IMR-90 (cell line): Measurements from ENCODE around the gene PYGM. TPM values are rescaled to one million over a fixed set of nuclear protein-coding genes. Genes with fewer than 3 reads are reported as not detected.

Source experiments
- ATAC-seq: fragments of 200-7000 bp; cut with Tn5 transposase; 2 replicates; pipeline ENCODE4 v1.9.1; 2020; ENCODE audit warnings: low read depth, mild to moderate bottlenecking, moderate library complexity
- BruUV-seq: library from RNA; stranded (reverse); fragments of 400-500 nt; replicated peaks from 2 replicates; lab custom pipeline; 2021; lab: Mats Ljungman, UMichigan
- CTCF ChIA-PET: fragments of 300-600 bp; formaldehyde crosslinking; extraction: SDS; loops from one replicate; lab custom pipeline; 2021; ENCODE audit warnings: antibody characterized with exemption; lab: Yijun Ruan, JAX
- POLR2A ChIA-PET: fragments of 300-600 bp; sonication (Branson Sonifier 250); formaldehyde crosslinking; loops from one replicate; lab custom pipeline; 2022; ENCODE audit warnings: antibody characterized with exemption; ENCODE audit not compliant: unreplicated experiment; lab: Charles Lee
- DNase-seq: peaks from one replicate; pipeline ENCODE4 v3.0.0; 2013
- H2AFZ ChIP-seq: replicated peaks from 2 replicates; pipeline ENCODE3; 2013; ENCODE audit warnings: low read length, mild to moderate bottlenecking; ENCODE audit not compliant: poor library complexity
- H2AK5ac ChIP-seq: 2 replicates; pipeline ENCODE4 v1.6.1; 2013; ENCODE audit warnings: low read depth, low read length, inconsistent platforms
- H2AK9ac ChIP-seq: replicated peaks from 2 replicates; pipeline ENCODE3; 2013; ENCODE audit warnings: mild to moderate bottlenecking, low read depth, low read length, moderate library complexity; ENCODE audit not compliant: poor library complexity
- H2BK120ac ChIP-seq: 2 replicates; pipeline ENCODE4 v1.6.1; 2013; ENCODE audit warnings: low read depth, low read length, inconsistent platforms
- H2BK15ac ChIP-seq: 3 replicates; pipeline ENCODE4 v1.6.1; 2013; ENCODE audit warnings: low read depth, low read length, inconsistent platforms
- H2BK20ac ChIP-seq: 2 replicates; pipeline ENCODE4 v1.6.1; 2013; ENCODE audit warnings: low read depth, mild to moderate bottlenecking, inconsistent platforms, low read length, moderate library complexity
- H2BK5ac ChIP-seq: 2 replicates; pipeline ENCODE4 v1.6.1; 2013; ENCODE audit warnings: mild to moderate bottlenecking, low read depth, low read length, inconsistent platforms; ENCODE audit not compliant: poor library complexity, severe bottlenecking
- H3K14ac ChIP-seq: replicated peaks from 2 replicates; pipeline ENCODE4 v1.6.1; 2013; ENCODE audit warnings: low read depth, low read length, inconsistent platforms
- H3K18ac ChIP-seq: 2 replicates; pipeline ENCODE4 v1.6.1; 2013; ENCODE audit warnings: low read depth, low read length, control low read depth
- H3K23ac ChIP-seq: 2 replicates; pipeline ENCODE4 v1.6.1; 2013; ENCODE audit warnings: low read depth, low read length, inconsistent platforms
- H3K27ac ChIP-seq: 2 replicates; pipeline ENCODE4 v1.5.1; 2013; ENCODE audit warnings: mild to moderate bottlenecking, control low read depth, low read length; ENCODE audit not compliant: insufficient read depth
- H3K27me3 ChIP-seq: 2 replicates; pipeline ENCODE4 v1.6.1; 2013; ENCODE audit warnings: low read length; ENCODE audit not compliant: control insufficient read depth, insufficient read depth
- H3K36me3 ChIP-seq: 2 replicates; pipeline ENCODE4 v1.6.1; 2013; ENCODE audit warnings: low read length, mixed read lengths; ENCODE audit not compliant: control insufficient read depth, insufficient read depth
- H3K4ac ChIP-seq: 2 replicates; pipeline ENCODE4 v1.6.1; 2013; ENCODE audit warnings: low read depth, low read length, inconsistent platforms
- H3K4me1 ChIP-seq: 2 replicates; pipeline ENCODE4 v1.6.1; 2013; ENCODE audit warnings: low read length, mixed read lengths; ENCODE audit not compliant: control insufficient read depth, insufficient read depth
- H3K4me2 ChIP-seq: 2 replicates; pipeline ENCODE4 v1.6.1; 2013; ENCODE audit warnings: low read depth, mild to moderate bottlenecking, control low read depth, low read length, moderate library complexity
- H3K4me3 ChIP-seq: 2 replicates; pipeline ENCODE4 v1.5.1; 2013; ENCODE audit warnings: low read depth, mild to moderate bottlenecking, control low read depth, low read length, moderate library complexity; ENCODE audit not compliant: insufficient read depth
- H3K56ac ChIP-seq: 2 replicates; pipeline ENCODE4 v1.6.1; 2013; ENCODE audit warnings: low read length, inconsistent platforms; ENCODE audit not compliant: insufficient read depth; ENCODE audit errors: extremely low read depth
- H3K79me1 ChIP-seq, 2 experiments: 2 replicates each; pipeline ENCODE4 v1.6.1; 2013; ENCODE audit warnings: low read length in 2 of 2, inconsistent platforms in 1 of 2, low read depth in 1 of 2
- H3K9ac ChIP-seq: 2 replicates; pipeline ENCODE4 v1.6.1; 2013; ENCODE audit warnings: low read depth, low read length, control low read depth
- H3K9me1 ChIP-seq: 2 replicates; pipeline ENCODE4 v1.6.1; 2013; ENCODE audit warnings: low read length, inconsistent platforms; ENCODE audit not compliant: insufficient read depth
- H3K9me3 ChIP-seq: 2 replicates; pipeline ENCODE4 v1.6.1; 2013; ENCODE audit warnings: low read length; ENCODE audit not compliant: control insufficient read depth, insufficient read depth
- H4K20me1 ChIP-seq: 2 replicates; pipeline ENCODE4 v1.6.1; 2013; ENCODE audit warnings: low read length, inconsistent platforms; ENCODE audit not compliant: insufficient read depth
- H4K5ac ChIP-seq: 2 replicates; pipeline ENCODE4 v1.6.1; 2013; ENCODE audit warnings: mild to moderate bottlenecking, low read depth, low read length, control low read depth
- H4K8ac ChIP-seq, 2 experiments: 2 replicates each; pipeline ENCODE4 v1.6.1; 2013; ENCODE audit warnings: low read depth in 2 of 2, low read length in 2 of 2, control low read depth in 1 of 2, inconsistent platforms in 1 of 2
- H4K91ac ChIP-seq: 2 replicates; pipeline ENCODE4 v1.6.1; 2013; ENCODE audit warnings: low read depth, low read length, inconsistent platforms; ENCODE audit not compliant: insufficient read depth
- CEBPB ChIP-seq: IDR thresholded peaks from 2 replicates; pipeline ENCODE4 v1.6.1; 2012; ENCODE audit warnings: low read depth, low read length, improper control_type of control experiment
- FOS ChIP-seq: fragments of 150-350 bp; IDR thresholded peaks from 2 replicates; pipeline ENCODE4 v1.6.1; 2016; ENCODE audit warnings: low read depth, low read length
- MAFK ChIP-seq: IDR thresholded peaks from 2 replicates; pipeline ENCODE4 v1.6.1; 2012; ENCODE audit warnings: low read depth, low read length, improper control_type of control experiment
- MAZ ChIP-seq: IDR thresholded peaks from 2 replicates; pipeline ENCODE4 v1.6.1; 2012; ENCODE audit warnings: low read depth, mild to moderate bottlenecking, low read length, improper control_type of control experiment, moderate library complexity, borderline replicate concordance
- MXI1 ChIP-seq: IDR thresholded peaks from 2 replicates; pipeline ENCODE4 v1.6.1; 2012; ENCODE audit warnings: low read depth, mild to moderate bottlenecking, low read length, moderate library complexity, borderline replicate concordance
- NFE2L2 ChIP-seq: fragments of 150-350 bp; IDR thresholded peaks from 2 replicates; pipeline ENCODE4 v1.6.1; 2016; ENCODE audit warnings: low read depth, mild to moderate bottlenecking, low read length
- POLR2A ChIP-seq: IDR thresholded peaks from 2 replicates; pipeline ENCODE4 v1.6.1; 2012; ENCODE audit warnings: mild to moderate bottlenecking, low read depth, low read length
- RAD21 ChIP-seq: IDR thresholded peaks from 2 replicates; pipeline ENCODE4 v1.6.1; 2012; ENCODE audit warnings: low read length, improper control_type of control experiment
- RCOR1 ChIP-seq: IDR thresholded peaks from 2 replicates; pipeline ENCODE4 v1.6.1; 2012; ENCODE audit warnings: mild to moderate bottlenecking, low read length, improper control_type of control experiment; ENCODE audit not compliant: insufficient replicate concordance
- RFX5 ChIP-seq: IDR thresholded peaks from 2 replicates; pipeline ENCODE4 v1.8.0; 2012; ENCODE audit warnings: low read depth, mild to moderate bottlenecking, low read length, moderate library complexity
- SMC3 ChIP-seq: fragments of 150-350 bp; IDR thresholded peaks from 2 replicates; pipeline ENCODE4 v1.6.1; 2016; ENCODE audit warnings: low read depth, mild to moderate bottlenecking, antibody characterized with exemption, low read length, moderate library complexity
- WGBS, 2 experiments: methylation state at CpG; one replicate each; pipeline versions ENCODE4 v1.1.5 to v1.1.7; 2013; ENCODE audit warnings: missing lambda C conversion rate in 2 of 2; ENCODE audit not compliant: insufficient read length in 1 of 2; ENCODE audit errors: extremely low coverage in 2 of 2; 5-methylcytosine and 5-hydroxymethylcytosine counted together
- dilution Hi-C: fragments of 300-500 bp; cut with HindIII; formaldehyde crosslinking; loops from one replicate; pipeline ENCODE4 v1.14.3; 2018; ENCODE audit warnings: low sequenced_read_pairs; ENCODE audit not compliant: unreplicated experiment
- in situ Hi-C: fragments of 300-500 bp; cut with MboI; formaldehyde crosslinking; loops from 3 replicates; pipeline ENCODE4 v1.14.3; 2019; ENCODE audit warnings: low sequenced_read_pairs, inconsistent platforms, mixed read lengths
- intact Hi-C: fragments of 100-400 bp; cut with micrococcal nuclease; formaldehyde crosslinking; loops from 2 replicates; pipeline ENCODE4 v1.10.0; 2022
- polyA plus RNA-seq, 3 experiments: library from polyadenylated mRNA; depleted of rRNA; stranded (reverse); fragments of >200 nt; gene quantifications; 2 replicates each; pipeline ENCODE4 v1.2.3, GENCODE V29; 2012; ENCODE audit warnings: low replicate concordance in 1 of 3
- total RNA-seq: library from RNA; depleted of rRNA; stranded (reverse); fragments of >200 nt; gene quantifications from 2 replicates; pipeline ENCODE4 v1.2.3, GENCODE V29; 2012
- TF ChIP-seq, protein P1 (sequence below): conservative IDR thresholded peaks from 2 replicates; pipeline ENCODE4 v1.5.1; 2012; ENCODE audit warnings: mild to moderate bottlenecking, low read depth, low read length, improper control_type of control experiment
- TF ChIP-seq, protein P2 (sequence below): fragments of 150-350 bp; IDR thresholded peaks from 2 replicates; pipeline ENCODE4 v1.6.1; 2017; ENCODE audit warnings: mild to moderate bottlenecking, antibody characterized with exemption, low read length, low read depth

PYGM gene
- total and polyA plus RNA-seq, 2 of the 4 experiments (the other 2 are of a cell fraction) = 0.18 to 0.21 TPM

DNA sequence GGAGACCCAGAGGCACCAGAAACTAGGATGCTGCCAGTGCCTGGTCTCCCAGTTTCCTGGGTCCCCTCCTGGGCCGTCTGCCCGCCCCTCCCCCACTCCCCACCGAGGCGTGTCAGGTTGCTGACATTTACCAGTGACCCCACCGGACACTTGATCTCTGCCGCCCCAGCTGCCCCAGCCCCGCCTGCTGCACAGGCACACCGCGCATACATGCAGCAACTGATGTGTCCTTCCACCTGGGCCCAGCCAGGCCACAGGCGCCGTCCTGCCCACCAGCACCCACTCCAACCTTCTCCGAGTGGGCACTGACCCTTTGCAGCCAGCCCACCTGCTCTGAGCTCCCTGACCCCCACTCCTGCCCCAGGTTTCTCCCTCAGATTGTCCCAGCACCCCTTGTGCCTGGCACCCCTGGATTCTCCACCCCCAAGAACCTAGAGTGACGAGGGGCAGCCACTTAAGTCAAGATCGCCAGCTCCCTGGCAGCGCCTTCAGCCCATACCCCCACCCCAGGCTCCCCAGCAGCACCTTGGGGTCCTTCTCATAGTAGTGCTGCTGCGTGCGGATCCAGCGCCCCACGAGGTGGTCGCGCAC, 548 bp downstream of the PYGM start:
- peaks cover 17% of the 10 kb centered on the region for H3K4me1 ChIP-seq
- no peak overlapping the region for H2BK120ac ChIP-seq
- H3K23ac ChIP-seq = no peak overlapping the region
- TF ChIP-seq, protein P1, sequence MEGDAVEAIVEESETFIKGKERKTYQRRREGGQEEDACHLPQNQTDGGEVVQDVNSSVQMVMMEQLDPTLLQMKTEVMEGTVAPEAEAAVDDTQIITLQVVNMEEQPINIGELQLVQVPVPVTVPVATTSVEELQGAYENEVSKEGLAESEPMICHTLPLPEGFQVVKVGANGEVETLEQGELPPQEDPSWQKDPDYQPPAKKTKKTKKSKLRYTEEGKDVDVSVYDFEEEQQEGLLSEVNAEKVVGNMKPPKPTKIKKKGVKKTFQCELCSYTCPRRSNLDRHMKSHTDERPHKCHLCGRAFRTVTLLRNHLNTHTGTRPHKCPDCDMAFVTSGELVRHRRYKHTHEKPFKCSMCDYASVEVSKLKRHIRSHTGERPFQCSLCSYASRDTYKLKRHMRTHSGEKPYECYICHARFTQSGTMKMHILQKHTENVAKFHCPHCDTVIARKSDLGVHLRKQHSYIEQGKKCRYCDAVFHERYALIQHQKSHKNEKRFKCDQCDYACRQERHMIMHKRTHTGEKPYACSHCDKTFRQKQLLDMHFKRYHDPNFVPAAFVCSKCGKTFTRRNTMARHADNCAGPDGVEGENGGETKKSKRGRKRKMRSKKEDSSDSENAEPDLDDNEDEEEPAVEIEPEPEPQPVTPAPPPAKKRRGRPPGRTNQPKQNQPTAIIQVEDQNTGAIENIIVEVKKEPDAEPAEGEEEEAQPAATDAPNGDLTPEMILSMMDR = no peak
- TF ChIP-seq POLR2A (no peak), RFX5 (no peak), CEBPB (no peak), MAZ (no peak), NFE2L2 (no peak), MXI1 (no peak), RCOR1 (no peak), MAFK (no peak), RAD21 (no peak), SMC3 (no peak), FOS (no peak)
- TF ChIP-seq, protein P2, sequence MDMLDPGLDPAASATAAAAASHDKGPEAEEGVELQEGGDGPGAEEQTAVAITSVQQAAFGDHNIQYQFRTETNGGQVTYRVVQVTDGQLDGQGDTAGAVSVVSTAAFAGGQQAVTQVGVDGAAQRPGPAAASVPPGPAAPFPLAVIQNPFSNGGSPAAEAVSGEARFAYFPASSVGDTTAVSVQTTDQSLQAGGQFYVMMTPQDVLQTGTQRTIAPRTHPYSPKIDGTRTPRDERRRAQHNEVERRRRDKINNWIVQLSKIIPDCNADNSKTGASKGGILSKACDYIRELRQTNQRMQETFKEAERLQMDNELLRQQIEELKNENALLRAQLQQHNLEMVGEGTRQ = no peak
- H2AK9ac ChIP-seq = no peak overlapping the region
- no peak overlapping the region for H3K4me2 ChIP-seq
- POLR2A ChIA-PET = no interaction called here
- H3K9me1 ChIP-seq = peaks cover 14% of the 10 kb centered on the region; the same call in 1 of the 2 replicates
- H4K8ac ChIP-seq = no peak overlapping the region
- H3K9ac ChIP-seq = no peak overlapping the region
- intact Hi-C loops = no loop called here
- no peak overlapping the region for H3K56ac ChIP-seq
- no peak overlapping the region for H4K91ac ChIP-seq
- no peaks in the 10 kb centered on the region for H3K9me3 ChIP-seq
- peaks cover 26% of the 10 kb centered on the region for H4K20me1 ChIP-seq
- dilution Hi-C loops = no loop called here
- peaks cover 9 to 25% of the 10 kb centered on the region in 2 experiments; a peak in 3 of 4 replicates for H3K79me1 ChIP-seq
- CTCF ChIA-PET = no interaction called here
- BruUV-seq = no TSS peak
- H3K27ac ChIP-seq = no peak overlapping the region
- no peak overlapping the region for H2AK5ac ChIP-seq
- H2BK15ac ChIP-seq = no peak overlapping the region
- no peak overlapping the region for H3K4ac ChIP-seq
- H2BK5ac ChIP-seq = no peak overlapping the region
- 30% methylated on average over 5 of the region's 21 CpGs; no CpG with 5 or more reads in 1 of the 2 experiments for WGBS, 2 experiments
- no peak overlapping the region for H3K4me3 ChIP-seq
- DNase-seq = no peak
- H4K5ac ChIP-seq = no peak overlapping the region
- no peak overlapping the region for H2BK20ac ChIP-seq
- H2AFZ ChIP-seq = no peak overlapping the region
- no peak overlapping the region for H3K18ac ChIP-seq
- ATAC-seq = no peak
- no peak overlapping the region for H3K14ac ChIP-seq
- no peaks in the 10 kb centered on the region for H3K27me3 ChIP-seq
- peaks cover 23% of the 10 kb centered on the region for H3K36me3 ChIP-seq
- in situ Hi-C loops = no loop called here
